Neural cell (in vitro differentiated cells): ENCODE measurements around the gene PHF11. TPM values are rescaled to one million over a fixed set of nuclear protein-coding genes. Genes with fewer than 3 reads are reported as not detected.

ENCODE experiments used
- H2AFZ ChIP-seq: fragments of 200-600, 300-800 bp; sonication (generic), shearing (Covaris generic); 2 replicates; pipeline ENCODE4 v1.6.0; 2014; ENCODE audit warnings: low read depth, mild to moderate bottlenecking, antibody characterized with exemption, low read length, moderate library complexity
- H3F3A ChIP-seq: fragments of 200-600 bp; shearing (Covaris generic); 2 replicates; pipeline ENCODE4 v1.6.1; 2016; ENCODE audit warnings: mild to moderate bottlenecking, moderate library complexity, mixed read lengths, antibody characterized with exemption, low read length; ENCODE audit not compliant: insufficient read depth, poor library complexity, severe bottlenecking
- H3K27ac ChIP-seq: fragments of 200-600, 300-800 bp; sonication (generic), shearing (Covaris generic); 2 replicates; pipeline ENCODE4 v1.5.1; 2014; ENCODE audit warnings: mild to moderate bottlenecking, low read length, moderate library complexity
- H3K27me3 ChIP-seq: fragments of 300-800, 200-600 bp; sonication (generic), shearing (Covaris generic); 2 replicates; pipeline ENCODE4 v1.6.0; 2014; ENCODE audit warnings: mild to moderate bottlenecking, low read depth, low read length, moderate library complexity; ENCODE audit not compliant: insufficient read depth
- H3K36me3 ChIP-seq: fragments of 300-800, 200-600 bp; sonication (generic), shearing (Covaris generic); 2 replicates; pipeline ENCODE4 v1.5.1; 2014; ENCODE audit warnings: mild to moderate bottlenecking, antibody characterized with exemption, low read length, moderate library complexity; ENCODE audit not compliant: insufficient read depth
- H3K4me2 ChIP-seq: fragments of 300-800, 200-600 bp; sonication (generic), shearing (Covaris generic); 2 replicates; pipeline ENCODE4 v1.6.0; 2014; ENCODE audit warnings: mild to moderate bottlenecking, low read length
- H3K4me3 ChIP-seq: fragments of 300-800, 200-600 bp; sonication (generic), shearing (Covaris generic); 2 replicates; pipeline ENCODE4 v1.5.1; 2014; ENCODE audit warnings: mild to moderate bottlenecking, low read length, moderate library complexity
- H3K79me2 ChIP-seq: fragments of 200-600 bp; shearing (Covaris generic); replicated peaks from 2 replicates; pipeline ENCODE4 v1.6.0; 2014; ENCODE audit warnings: mild to moderate bottlenecking, low read length, moderate library complexity; ENCODE audit not compliant: insufficient read depth
- H3K9ac ChIP-seq: fragments of 300-800, 200-600 bp; sonication (generic), shearing (Covaris generic); 2 replicates; pipeline ENCODE4 v1.6.1; 2016; ENCODE audit warnings: mild to moderate bottlenecking, low read length, mixed read lengths
- H3K9me2 ChIP-seq: fragments of 200-600 bp; shearing (Covaris generic); 2 replicates; pipeline ENCODE4 v1.6.1; 2016; ENCODE audit warnings: mild to moderate bottlenecking, low read length, mixed read lengths; ENCODE audit not compliant: insufficient read depth
- H3K9me3 ChIP-seq: fragments of 200-600, 300-800 bp; sonication (generic), shearing (Covaris generic); 2 replicates; pipeline ENCODE4 v1.6.1; 2016; ENCODE audit warnings: mild to moderate bottlenecking, mixed run types, low read length, moderate library complexity, mixed read lengths
- H4K20me1 ChIP-seq: fragments of 200-600 bp; shearing (Covaris generic); 2 replicates; pipeline ENCODE4 v1.6.1; 2016; ENCODE audit warnings: mild to moderate bottlenecking, mixed run types; ENCODE audit not compliant: insufficient read depth
- EP300 ChIP-seq: fragments of 450-650 bp; conservative IDR thresholded peaks from 2 replicates; pipeline ENCODE4 v1.6.1; 2014; ENCODE audit warnings: antibody characterized with exemption, mild to moderate bottlenecking, moderate library complexity; ENCODE audit not compliant: poor library complexity, severe bottlenecking
- EZH2 ChIP-seq: fragments of 200-600, 300-800 bp; shearing (Covaris generic), sonication (generic); IDR thresholded peaks from 2 replicates; pipeline ENCODE4 v1.6.1; 2014; ENCODE audit warnings: antibody characterized with exemption, low read length, borderline replicate concordance, mild to moderate bottlenecking; ENCODE audit not compliant: insufficient read depth, poor library complexity, severe bottlenecking
- MXI1 ChIP-seq: fragments of 450-650 bp; conservative IDR thresholded peaks from 2 replicates; pipeline ENCODE4 v1.6.1; 2014; ENCODE audit warnings: antibody characterized with exemption, mild to moderate bottlenecking; ENCODE audit not compliant: poor library complexity, severe bottlenecking
- POLR2AphosphoS5 ChIP-seq: IDR thresholded peaks from 2 replicates; pipeline ENCODE4 v1.6.1; 2012
- RAD21 ChIP-seq: fragments of 450-650 bp; conservative IDR thresholded peaks from 2 replicates; pipeline ENCODE4 v1.6.1; 2014; ENCODE audit warnings: antibody characterized with exemption, mild to moderate bottlenecking, moderate library complexity
- REST ChIP-seq: IDR thresholded peaks from 2 replicates; pipeline ENCODE4 v1.6.1; 2012; ENCODE audit warnings: borderline replicate concordance
- SMC3 ChIP-seq: fragments of 450-650 bp; conservative IDR thresholded peaks from 2 replicates; pipeline ENCODE4 v1.6.1; 2014; ENCODE audit warnings: antibody characterized with exemption, mild to moderate bottlenecking, moderate library complexity; ENCODE audit not compliant: poor library complexity
- TAF1 ChIP-seq: IDR thresholded peaks from 2 replicates; pipeline ENCODE4 v1.6.1; 2012; ENCODE audit warnings: low read depth
- polyA plus RNA-seq: library from polyadenylated mRNA; depleted of rRNA; stranded (reverse); fragments of >200 nt; gene quantifications from 2 replicates; pipeline ENCODE4 v1.2.3, GENCODE V29; 2014
- TF ChIP-seq, protein P1 (sequence below): fragments of 450-650 bp; IDR thresholded peaks from 2 replicates; pipeline ENCODE4 v1.5.1; 2014; ENCODE audit warnings: antibody characterized with exemption, mild to moderate bottlenecking, moderate library complexity; ENCODE audit not compliant: poor library complexity, severe bottlenecking

The PHF11 gene
- polyA plus RNA-seq, 1 donor from 2014 or later, result not detected

- TF ChIP-seq RAD21 (no peak), EZH2 (no peak), MXI1 (no peak), EP300 (no peak), TAF1 (no peak), SMC3 (no peak), POLR2AphosphoS5 (no peak), REST (no peak)
- TF ChIP-seq, protein P1, sequence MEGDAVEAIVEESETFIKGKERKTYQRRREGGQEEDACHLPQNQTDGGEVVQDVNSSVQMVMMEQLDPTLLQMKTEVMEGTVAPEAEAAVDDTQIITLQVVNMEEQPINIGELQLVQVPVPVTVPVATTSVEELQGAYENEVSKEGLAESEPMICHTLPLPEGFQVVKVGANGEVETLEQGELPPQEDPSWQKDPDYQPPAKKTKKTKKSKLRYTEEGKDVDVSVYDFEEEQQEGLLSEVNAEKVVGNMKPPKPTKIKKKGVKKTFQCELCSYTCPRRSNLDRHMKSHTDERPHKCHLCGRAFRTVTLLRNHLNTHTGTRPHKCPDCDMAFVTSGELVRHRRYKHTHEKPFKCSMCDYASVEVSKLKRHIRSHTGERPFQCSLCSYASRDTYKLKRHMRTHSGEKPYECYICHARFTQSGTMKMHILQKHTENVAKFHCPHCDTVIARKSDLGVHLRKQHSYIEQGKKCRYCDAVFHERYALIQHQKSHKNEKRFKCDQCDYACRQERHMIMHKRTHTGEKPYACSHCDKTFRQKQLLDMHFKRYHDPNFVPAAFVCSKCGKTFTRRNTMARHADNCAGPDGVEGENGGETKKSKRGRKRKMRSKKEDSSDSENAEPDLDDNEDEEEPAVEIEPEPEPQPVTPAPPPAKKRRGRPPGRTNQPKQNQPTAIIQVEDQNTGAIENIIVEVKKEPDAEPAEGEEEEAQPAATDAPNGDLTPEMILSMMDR, result no peak
- no peak overlapping the region for H3K4me2 ChIP-seq
- no peaks in the 10 kb centered on the region for H3K27me3 ChIP-seq
- no peak overlapping the region for H3K4me3 ChIP-seq
- no peaks in the 10 kb centered on the region for H3F3A ChIP-seq
- H3K9ac ChIP-seq, result no peak overlapping the region
- peaks cover 4% of the 10 kb centered on the region for H3K36me3 ChIP-seq
- no peaks in the 10 kb centered on the region for H4K20me1 ChIP-seq
- H2AFZ ChIP-seq, result no peak overlapping the region
- H3K79me2 ChIP-seq, result no peaks in the 10 kb centered on the region
- no peaks in the 10 kb centered on the region for H3K9me3 ChIP-seq
- no peak overlapping the region for H3K27ac ChIP-seq
- no peaks in the 10 kb centered on the region for H3K9me2 ChIP-seq
These were observed 23.6 kb upstream of the PHF11 start for GRCh38 chr13:49472186-49472585.

DNA sequence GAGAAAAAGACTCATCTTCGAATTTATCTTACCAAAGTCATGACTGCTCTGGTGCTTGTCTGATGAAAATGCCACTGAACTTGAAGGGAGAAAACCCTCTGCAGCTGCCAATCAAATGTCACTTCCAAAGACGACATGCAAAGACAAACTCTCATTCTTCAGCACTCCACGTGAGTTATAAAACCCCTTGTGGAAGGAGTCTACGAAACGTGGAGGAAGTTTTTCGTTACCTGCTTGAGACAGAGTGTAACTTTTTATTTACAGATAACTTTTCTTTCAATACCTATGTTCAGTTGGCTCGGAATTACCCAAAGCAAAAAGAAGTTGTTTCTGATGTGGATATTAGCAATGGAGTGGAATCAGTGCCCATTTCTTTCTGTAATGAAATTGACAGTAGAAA, 19.2 kb upstream of the PHF11 start:
- no peak overlapping the region for H3K27ac ChIP-seq
- H3K4me3 ChIP-seq, result no peak overlapping the region
- no peaks in the 10 kb centered on the region for H4K20me1 ChIP-seq
- H3K27me3 ChIP-seq, result no peaks in the 10 kb centered on the region
- no peaks in the 10 kb centered on the region for H3K36me3 ChIP-seq
- no peaks in the 10 kb centered on the region for H3K9me3 ChIP-seq
- no peak overlapping the region for H3K4me2 ChIP-seq
- no peak overlapping the region for H3K9ac ChIP-seq
- H3K9me2 ChIP-seq, result no peaks in the 10 kb centered on the region
- H3F3A ChIP-seq, result no peaks in the 10 kb centered on the region
- TF ChIP-seq TAF1, result no peak
- TF ChIP-seq POLR2AphosphoS5, result no peak
- TF ChIP-seq EP300, result no peak
- no peak for TF ChIP-seq MXI1
- TF ChIP-seq RAD21, result no peak
- TF ChIP-seq EZH2, result no peak
- TF ChIP-seq REST, result no peak
- no peak for TF ChIP-seq SMC3
- TF ChIP-seq, protein P1, result no peak
- no peak overlapping the region for H2AFZ ChIP-seq
- H3K79me2 ChIP-seq, result no peaks in the 10 kb centered on the region
